ENCODE results near the gene SRGAP1. TPM values are rescaled to one million over a fixed set of nuclear protein-coding genes. Genes with fewer than 3 reads are reported as not detected.

Gene SRGAP1
- total and polyA plus RNA-seq, 2 of the 4 experiments (the other 2 are of a cell fraction), result 10.0 to 10.2 TPM

- TF ChIP-seq RAD21 (IDR thresholded peaks at IDR 0.05; ENCODE audit: low read length), result peak; percentile 63
- peak; percentile 73; the same call in 1 of the 2 replicates for TF ChIP-seq CEBPB (IDR thresholded peaks at IDR 0.05; ENCODE audit: low read depth, low read length)
- TF ChIP-seq MAFK (IDR thresholded peaks at IDR 0.05; ENCODE audit: low read depth, low read length), result no peak
Measured at GRCh38 chr12:64181430-64182291, 337.2 kb downstream of the SRGAP1 start (continued).

- Histone ChIP-seq H2AFZ (replicated peaks; ENCODE audit: low read length, poor library complexity) (no peak overlapping the region), H4K20me1 (ENCODE audit: insufficient read depth, low read length) (no peaks in the 10 kb centered on the region), H2BK5ac (ENCODE audit: low read depth, low read length, poor library complexity, severe bottlenecking) (peak overlapping the region; percentile 38), H3K79me1 (ENCODE audit: low read depth in 1 of 2, low read length in 2 of 2) (peaks cover 0 to 25% of the 10 kb centered on the region in 2 experiments; a peak in 2 of 4 replicates), H3K9me3 (ENCODE audit: control insufficient read depth, insufficient read depth, low read length) (no peaks in the 10 kb centered on the region), H3K14ac (replicated peaks; ENCODE audit: low read depth, low read length) (peak overlapping the region; percentile 54), H2BK20ac (ENCODE audit: low read depth, low read length) (peak overlapping the region; percentile 35), H3K9me1 (ENCODE audit: insufficient read depth, low read length) (peaks cover 10% of the 10 kb centered on the region), H3K4ac (ENCODE audit: low read depth, low read length) (peak overlapping the region; percentile 57), H2BK15ac (ENCODE audit: low read depth, low read length) (peak overlapping the region; percentile 68; the same call in 2 of the 3 replicates), H3K9ac (ENCODE audit: low read depth, low read length) (no peak overlapping the region), H3K36me3 (ENCODE audit: control insufficient read depth, insufficient read depth, low read length) (no peaks in the 10 kb centered on the region), H4K91ac (ENCODE audit: insufficient read depth, low read depth, low read length) (peak overlapping the region; percentile 58), H2AK5ac (ENCODE audit: low read depth, low read length) (peak overlapping the region; percentile 90), H3K27ac (ENCODE audit: insufficient read depth, low read length) (no peak overlapping the region), H3K4me3 (ENCODE audit: insufficient read depth, low read depth, low read length) (no peak overlapping the region), H3K23ac (ENCODE audit: low read depth, low read length) (peak overlapping the region; percentile 28; the same call in 1 of the 2 replicates), H3K4me2 (ENCODE audit: low read depth, low read length) (no peak overlapping the region), H3K56ac (ENCODE audit: extremely low read depth, insufficient read depth, low read length) (peak overlapping the region; percentile 36; the same call in 1 of the 2 replicates), H2AK9ac (replicated peaks; ENCODE audit: low read depth, low read length, poor library complexity) (no peak overlapping the region), H4K5ac (ENCODE audit: low read depth, low read length) (no peak overlapping the region), H2BK120ac (ENCODE audit: low read depth, low read length) (peak overlapping the region; percentile 78), H3K18ac (ENCODE audit: low read depth, low read length) (peak overlapping the region; percentile 69), H4K8ac (ENCODE audit: low read depth in 2 of 2, low read length in 2 of 2) (peak overlapping the region; percentile 27 to 30; a peak in 3 of 4 replicates), H3K4me1 (ENCODE audit: control insufficient read depth, insufficient read depth, low read length) (peaks cover 26% of the 10 kb centered on the region), H3K27me3 (ENCODE audit: control insufficient read depth, insufficient read depth, low read length) (no peaks in the 10 kb centered on the region)
- BruUV-seq (replicated peaks), result no TSS peak
- POLR2A ChIA-PET (ENCODE audit: unreplicated experiment), result no interaction called here
- CTCF ChIA-PET, result interaction anchor here (1.1 kb wide), 1 partner anchor 80 kb away, joined by 3 read pairs; no protein-coding TSS in a partner anchor
- DNase-seq, result no peak
- no CpG with 5 or more reads among the region's 1 CpG for WGBS, 2 experiments (ENCODE audit: extremely low coverage in 2 of 2, insufficient read length in 1 of 2)
- no peak for ATAC-seq (ENCODE audit: low read depth)
- intact Hi-C loops (cut with micrococcal nuclease) (loop anchor here (5.0 to 10.0 kb wide), 3 partner anchors 73 to 169 kb away; no protein-coding TSS in a partner anchor), dilution Hi-C loops (cut with HindIII; ENCODE audit: low sequenced_read_pairs, unreplicated experiment) (no loop called here), in situ Hi-C loops (cut with MboI; ENCODE audit: low sequenced_read_pairs) (no loop called here)
- TF ChIP-seq MAZ (IDR thresholded peaks at IDR 0.05; ENCODE audit: borderline replicate concordance, low read depth, low read length) (no peak), CHD1 (IDR thresholded peaks at IDR 0.05; ENCODE audit: low read depth, low read length) (no peak), NFE2L2 (IDR thresholded peaks at IDR 0.05; ENCODE audit: low read depth, low read length) (no peak), SMC3 (IDR thresholded peaks at IDR 0.05; ENCODE audit: low read depth, low read length) (no peak), RCOR1 (IDR thresholded peaks at IDR 0.05; ENCODE audit: insufficient replicate concordance, low read length) (no peak), POLR2A (IDR thresholded peaks at IDR 0.05; ENCODE audit: low read depth, low read length) (no peak), CTCF (conservative IDR thresholded peaks at IDR 0.05; ENCODE audit: low read depth, low read length) (no peak), RAD21 (IDR thresholded peaks at IDR 0.05; ENCODE audit: low read length) (no peak), ELK1 (IDR thresholded peaks at IDR 0.05; ENCODE audit: borderline replicate concordance, low read depth, low read length) (no peak), CEBPB (IDR thresholded peaks at IDR 0.05; ENCODE audit: low read depth, low read length) (no peak), RFX5 (IDR thresholded peaks at IDR 0.05; ENCODE audit: low read depth, low read length) (no peak), MAFK (IDR thresholded peaks at IDR 0.05; ENCODE audit: low read depth, low read length) (no peak), FOS (IDR thresholded peaks at IDR 0.05; ENCODE audit: low read depth, low read length) (no peak)
Measured at GRCh38 chr12:64184216-64184615, 339.7 kb downstream of the SRGAP1 start.
